Astrocyte (in vitro differentiated cells and primary cell): ENCODE data around the gene IGF1R. TPM values are rescaled to one million over a fixed set of nuclear protein-coding genes. Genes with fewer than 3 reads are reported as not detected.
A peak's percentile ranks its signal among the peaks of the same experiment; 100 is the strongest.

Experiments
- DNase-seq: peaks from one replicate; pipeline ENCODE4 v3.0.0-alpha.2; 2010; ENCODE audit warnings: low read depth
- FAIRE-seq: peaks from 2 replicates; lab custom pipeline; 2011; peaks lifted over from hg19 to GRCh38; lab: Jason Lieb, UNC
- H2AFZ ChIP-seq: 2 replicates; pipeline ENCODE4 v1.6.0; 2012; ENCODE audit warnings: low read depth, low read length, inconsistent platforms
- H3K27ac ChIP-seq: 2 replicates; pipeline ENCODE4 v1.5.1; 2011; ENCODE audit warnings: low read depth, low read length, inconsistent platforms
- H3K27me3 ChIP-seq: 2 replicates; pipeline ENCODE4 v1.6.0; 2011; ENCODE audit warnings: low read length, inconsistent platforms; ENCODE audit not compliant: insufficient read depth
- H3K36me3 ChIP-seq: 2 replicates; pipeline ENCODE4 v1.5.1; 2011; ENCODE audit warnings: low read length, inconsistent platforms; ENCODE audit not compliant: insufficient read depth
- H3K4me1 ChIP-seq: 2 replicates; pipeline ENCODE4 v1.5.1; 2011; ENCODE audit warnings: low read length, inconsistent platforms; ENCODE audit not compliant: insufficient read depth
- H3K4me2 ChIP-seq: 2 replicates; pipeline ENCODE4 v1.6.0; 2012; ENCODE audit warnings: low read length, inconsistent platforms
- H3K4me3 ChIP-seq: 2 replicates; pipeline ENCODE4 v1.5.1; 2011; ENCODE audit warnings: low read depth, mild to moderate bottlenecking, low read length, inconsistent platforms; ENCODE audit not compliant: insufficient read depth
- H3K79me2 ChIP-seq: 2 replicates; pipeline ENCODE4 v1.6.0; 2012; ENCODE audit warnings: mild to moderate bottlenecking, low read length, inconsistent platforms; ENCODE audit not compliant: insufficient read depth
- H3K9ac ChIP-seq: 2 replicates; pipeline ENCODE4 v1.6.0; 2012; ENCODE audit warnings: mild to moderate bottlenecking, low read length, inconsistent platforms
- H3K9me3 ChIP-seq: 2 replicates; pipeline ENCODE4 v1.5.1; 2012; ENCODE audit warnings: low read depth, mild to moderate bottlenecking, low read length, inconsistent platforms; ENCODE audit not compliant: insufficient read depth
- H4K20me1 ChIP-seq: 2 replicates; pipeline ENCODE4 v1.6.0; 2012; ENCODE audit warnings: low read length, inconsistent platforms; ENCODE audit not compliant: insufficient read depth
- H3K27ac Mint-ChIP-seq: one replicate; pipeline ENCODE4 v1.8.0; 2021; ENCODE audit warnings: mild to moderate bottlenecking, mixed read lengths; ENCODE audit not compliant: unreplicated experiment
- H3K27me3 Mint-ChIP-seq: one replicate; pipeline ENCODE4 v1.8.0; 2021; ENCODE audit warnings: low read depth, mixed read lengths; ENCODE audit not compliant: unreplicated experiment
- H3K36me3 Mint-ChIP-seq: one replicate; pipeline ENCODE4 v1.8.0; 2021; ENCODE audit warnings: low read depth, mixed read lengths; ENCODE audit not compliant: unreplicated experiment
- H3K4me1 Mint-ChIP-seq: one replicate; pipeline ENCODE4 v1.8.0; 2021; ENCODE audit warnings: low read depth, mixed read lengths; ENCODE audit not compliant: unreplicated experiment
- H3K4me3 Mint-ChIP-seq: one replicate; pipeline ENCODE4 v1.8.0; 2021; ENCODE audit warnings: mild to moderate bottlenecking, moderate library complexity, mixed read lengths; ENCODE audit not compliant: unreplicated experiment
- H3K9me3 Mint-ChIP-seq: one replicate; pipeline ENCODE4 v1.8.0; 2021; ENCODE audit warnings: mild to moderate bottlenecking, mixed read lengths; ENCODE audit not compliant: unreplicated experiment
- CTCF ChIP-seq: IDR thresholded peaks from 2 replicates; pipeline ENCODE4 v1.5.1; 2011; ENCODE audit warnings: low read depth, mild to moderate bottlenecking, inconsistent platforms, low read length, moderate library complexity; ENCODE audit not compliant: insufficient read depth
- EZH2 ChIP-seq: IDR thresholded peaks from 2 replicates; pipeline ENCODE4 v1.6.1; 2012; ENCODE audit warnings: mild to moderate bottlenecking, low read length, inconsistent platforms; ENCODE audit not compliant: insufficient read depth
- total RNA-seq: library from RNA; stranded (reverse); gene quantifications from 2 replicates; pipeline ENCODE4 v1.2.1, GENCODE V29; 2021

IGF1R gene
- total RNA-seq, 1 donor from 2014 or later = 270 TPM

GRCh38 chr15:98781838-98782237 is 133.5 kb downstream of the IGF1R start:
- H3K27me3 ChIP-seq = no peaks in the 10 kb centered on the region
- no peaks in the 10 kb centered on the region for H3K9me3 Mint-ChIP-seq
- H3K9ac ChIP-seq = no peak overlapping the region
- FAIRE-seq = no peak
- H3K27ac ChIP-seq = no peak overlapping the region
- H3K4me2 ChIP-seq = no peak overlapping the region
- H3K9me3 ChIP-seq = no peaks in the 10 kb centered on the region
- H3K4me1 ChIP-seq = peaks cover 5% of the 10 kb centered on the region
- H4K20me1 ChIP-seq = peaks cover 85% of the 10 kb centered on the region
- H3K27ac Mint-ChIP-seq = no peak overlapping the region
- no peaks in the 10 kb centered on the region for H3K36me3 ChIP-seq
- H3K36me3 Mint-ChIP-seq = peaks cover 2% of the 10 kb centered on the region
- H3K4me1 Mint-ChIP-seq = peaks cover 46% of the 10 kb centered on the region
- peaks cover 93% of the 10 kb centered on the region for H3K79me2 ChIP-seq
- no peaks in the 10 kb centered on the region for H3K27me3 Mint-ChIP-seq
- H3K4me3 ChIP-seq = no peak overlapping the region
- H2AFZ ChIP-seq = no peak overlapping the region
- H3K4me3 Mint-ChIP-seq = no peak overlapping the region
- no peak for DNase-seq
- TF ChIP-seq CTCF (no peak), EZH2 (no peak)

- Mint-ChIP-seq H3K27me3 (no peaks in the 10 kb centered on the region), H3K36me3 (no peaks in the 10 kb centered on the region), H3K27ac (peak overlapping the region; percentile 1), H3K4me1 (peaks cover 46% of the 10 kb centered on the region), H3K4me3 (no peak overlapping the region), H3K9me3 (no peaks in the 10 kb centered on the region)
- H3K9me3 ChIP-seq = no peaks in the 10 kb centered on the region
- H3K27ac ChIP-seq = no peak overlapping the region
- peaks cover 12% of the 10 kb centered on the region for H3K4me1 ChIP-seq
- FAIRE-seq (no peak), DNase-seq (no peak)
- H3K4me3 ChIP-seq = no peak overlapping the region
- H3K79me2 ChIP-seq = peaks cover 93% of the 10 kb centered on the region
- no peak overlapping the region for H3K9ac ChIP-seq
- no peaks in the 10 kb centered on the region for H3K27me3 ChIP-seq
- TF ChIP-seq EZH2 (no peak), CTCF (no peak)
- peaks cover 85% of the 10 kb centered on the region for H4K20me1 ChIP-seq
- no peaks in the 10 kb centered on the region for H3K36me3 ChIP-seq
- H2AFZ ChIP-seq = no peak overlapping the region
- H3K4me2 ChIP-seq = no peak overlapping the region
Observed at GRCh38 chr15:98782801-98783200, 134.5 kb downstream of the IGF1R start.

GRCh38 chr15:98785431-98785806 is 137.1 kb downstream of the IGF1R start:
- peaks cover 2% of the 10 kb centered on the region for H3K36me3 Mint-ChIP-seq
- Histone ChIP-seq H3K4me1 (peaks cover 22% of the 10 kb centered on the region), H3K27ac (no peak overlapping the region), H3K36me3 (no peaks in the 10 kb centered on the region), H2AFZ (no peak overlapping the region), H3K79me2 (peaks cover 97% of the 10 kb centered on the region), H3K4me2 (no peak overlapping the region), H3K4me3 (no peak overlapping the region), H3K9ac (no peak overlapping the region), H3K27me3 (no peaks in the 10 kb centered on the region), H4K20me1 (peaks cover 90% of the 10 kb centered on the region), H3K9me3 (no peaks in the 10 kb centered on the region)
- H3K27me3 Mint-ChIP-seq = no peaks in the 10 kb centered on the region
- no peaks in the 10 kb centered on the region for H3K9me3 Mint-ChIP-seq
- no peak overlapping the region for H3K27ac Mint-ChIP-seq
- DNase-seq (no peak), FAIRE-seq (no peak)
- TF ChIP-seq EZH2 = no peak
- TF ChIP-seq CTCF = no peak
- H3K4me1 Mint-ChIP-seq = peaks cover 58% of the 10 kb centered on the region
- H3K4me3 Mint-ChIP-seq = no peak overlapping the region
